Psoas muscle (tissue), 8 donors: ENCODE data around the gene GPR180. TPM values are rescaled to one million over a fixed set of nuclear protein-coding genes. Genes with fewer than 3 reads are reported as not detected.
"Not testable (repeated sequence)": the region's sequence is repeated elsewhere in the genome, so short reads cannot be mapped to it uniquely, and the experiment has no call there.

Experiments
- ATAC-seq, 4 donors: fragments of 200-7000 bp; cut with Tn5 transposase; one replicate each; pipeline ENCODE4 v1.9.1; 2020; ENCODE audit warnings: moderate library complexity in 3 of 4, mild to moderate bottlenecking in 2 of 4
- DNase-seq, 2 donors: peaks; one replicate each; pipeline ENCODE4 v3.0.0-alpha.2; 2020
- H3K27ac ChIP-seq: fragments of 200-600 bp; one replicate; pipeline ENCODE4 v1.8.0; 2022
- H3K27me3 ChIP-seq, 3 donors: fragments of 200-600 bp in 1 of 3; one replicate each; pipeline versions ENCODE4 v1.6.1 to v1.8.0; 2013 to 2022; ENCODE audit warnings: low read length in 2 of 3, mild to moderate bottlenecking in 2 of 3, moderate library complexity in 1 of 3; ENCODE audit not compliant: insufficient read depth in 3 of 3
- H3K36me3 ChIP-seq, 2 donors: fragments of 200-600 bp in 1 of 2; one replicate each; pipeline versions ENCODE4 v1.6.1 to v1.8.0; 2013 to 2022; ENCODE audit warnings: low read depth in 1 of 2, mild to moderate bottlenecking in 1 of 2, moderate library complexity in 1 of 2; ENCODE audit not compliant: insufficient read depth in 1 of 2
- H3K4me1 ChIP-seq: fragments of 200-600 bp; one replicate; pipeline ENCODE4 v1.8.0; 2022
- H3K4me3 ChIP-seq: fragments of 200-600 bp; one replicate; pipeline ENCODE4 v1.8.0; 2022; ENCODE audit warnings: mild to moderate bottlenecking
- H3K9me3 ChIP-seq: fragments of 200-600 bp; one replicate; pipeline ENCODE4 v1.8.0; 2022
- WGBS, 3 donors: extraction: QIAGEN DNeasy Blood & Tissue Kit; methylation state at CpG; one replicate each; pipeline versions ENCODE4 v1.1.6 to v1.1.7; 2013; 5-methylcytosine and 5-hydroxymethylcytosine counted together
- intact Hi-C, 2 donors: fragments of 100-400 bp; cut with DNase I; formaldehyde crosslinking; loops; one replicate each; pipeline versions ENCODE4 v1.11.0 to v1.14.2; 2022
- polyA plus RNA-seq, 3 donors: library from polyadenylated mRNA; stranded (reverse); fragments of 200-250 nt; gene quantifications; one replicate each; pipeline ENCODE4 v1.2.3, GENCODE V29; 2013
- total RNA-seq, 4 donors: library from RNA; stranded (reverse); fragmentation: NEBNext Ultra II Directional in 2 of 4; extraction: Animal tissue kit (Norgen Biotek cat#: 25700) in 2 of 4; gene quantifications; one replicate each; pipeline versions ENCODE4 v1.2.1 to v1.2.4, GENCODE V29; 2021 to 2023
- TF ChIP-seq, protein P1 (sequence below): fragments of 200-600 bp; IDR thresholded peaks from one replicate; pipeline ENCODE4 v1.8.0; 2022; ENCODE audit warnings: antibody characterized with exemption
- donor health status: healthy with polysubstance abuse.
- donor health status: DM: no; HTN: no; CAD: no; lungs with moderate emphysema.
- donor health status: Bipolar disorder and iron deficiency.
- donor health status: healthy.
- donor health status: DM: yes; HTN: yes; CAD: no.
- donor health status: DM: no; HTN: no; CAD: no.
- donor health status: DM: no; HTN: no; CAD: no.
- donor health status: DM: yes; HTN: yes; CAD: no.

Gene GPR180
- total and polyA plus RNA-seq, 7 donors, result 1.6 to 4.2 (median 4.0) TPM

GRCh38 chr13:94632226-94632980 is 30.7 kb downstream of the GPR180 start:
- H3K27me3 ChIP-seq, result no peaks in the 10 kb centered on the region
- ATAC-seq (no peak), DNase-seq (no peak)
- H3K27ac ChIP-seq, result no peak overlapping the region
- no peak overlapping the region for H3K4me3 ChIP-seq
- intact Hi-C loops, result no loop called here
- WGBS, 3 donors, result 96 to 98% (median 97%) methylated on average over 3 of the region's 3 CpGs
- no peaks in the 10 kb centered on the region for H3K4me1 ChIP-seq
- H3K9me3 ChIP-seq, result no peaks in the 10 kb centered on the region
- TF ChIP-seq, protein P1, sequence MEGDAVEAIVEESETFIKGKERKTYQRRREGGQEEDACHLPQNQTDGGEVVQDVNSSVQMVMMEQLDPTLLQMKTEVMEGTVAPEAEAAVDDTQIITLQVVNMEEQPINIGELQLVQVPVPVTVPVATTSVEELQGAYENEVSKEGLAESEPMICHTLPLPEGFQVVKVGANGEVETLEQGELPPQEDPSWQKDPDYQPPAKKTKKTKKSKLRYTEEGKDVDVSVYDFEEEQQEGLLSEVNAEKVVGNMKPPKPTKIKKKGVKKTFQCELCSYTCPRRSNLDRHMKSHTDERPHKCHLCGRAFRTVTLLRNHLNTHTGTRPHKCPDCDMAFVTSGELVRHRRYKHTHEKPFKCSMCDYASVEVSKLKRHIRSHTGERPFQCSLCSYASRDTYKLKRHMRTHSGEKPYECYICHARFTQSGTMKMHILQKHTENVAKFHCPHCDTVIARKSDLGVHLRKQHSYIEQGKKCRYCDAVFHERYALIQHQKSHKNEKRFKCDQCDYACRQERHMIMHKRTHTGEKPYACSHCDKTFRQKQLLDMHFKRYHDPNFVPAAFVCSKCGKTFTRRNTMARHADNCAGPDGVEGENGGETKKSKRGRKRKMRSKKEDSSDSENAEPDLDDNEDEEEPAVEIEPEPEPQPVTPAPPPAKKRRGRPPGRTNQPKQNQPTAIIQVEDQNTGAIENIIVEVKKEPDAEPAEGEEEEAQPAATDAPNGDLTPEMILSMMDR, result no peak
- peaks cover 0 to 13% of the 10 kb centered on the region in 2 donors for H3K36me3 ChIP-seq

GRCh38 chr13:94636096-94636495 is 34.4 kb downstream of the GPR180 start:
- H3K4me3 ChIP-seq, H3K4me1 ChIP-seq, H3K9me3 ChIP-seq, H3K27me3 ChIP-seq, H3K36me3 ChIP-seq, DNase-seq, ATAC-seq, H3K27ac ChIP-seq, intact Hi-C loops: not testable (repeated sequence)
- WGBS, 3 donors, result 81 to 83% (median 82%) methylated on average over 5 of the region's 5 CpGs

GRCh38 chr13:94636942-94637578 is 35.4 kb downstream of the GPR180 start:
- DNase-seq, result no peak
- no peak for ATAC-seq
- H3K36me3 ChIP-seq, result no peaks in the 10 kb centered on the region
- H3K27me3 ChIP-seq, result no peaks in the 10 kb centered on the region
- no peaks in the 10 kb centered on the region for H3K4me1 ChIP-seq
- no peak overlapping the region for H3K27ac ChIP-seq
- 89 to 93% (median 90%) methylated on average over 1 of the region's 1 CpG for WGBS, 3 donors
- H3K4me3 ChIP-seq, result no peak overlapping the region
- intact Hi-C loops, result no loop called here
- TF ChIP-seq, protein P1, result no peak
- no peaks in the 10 kb centered on the region for H3K9me3 ChIP-seq

DNA sequence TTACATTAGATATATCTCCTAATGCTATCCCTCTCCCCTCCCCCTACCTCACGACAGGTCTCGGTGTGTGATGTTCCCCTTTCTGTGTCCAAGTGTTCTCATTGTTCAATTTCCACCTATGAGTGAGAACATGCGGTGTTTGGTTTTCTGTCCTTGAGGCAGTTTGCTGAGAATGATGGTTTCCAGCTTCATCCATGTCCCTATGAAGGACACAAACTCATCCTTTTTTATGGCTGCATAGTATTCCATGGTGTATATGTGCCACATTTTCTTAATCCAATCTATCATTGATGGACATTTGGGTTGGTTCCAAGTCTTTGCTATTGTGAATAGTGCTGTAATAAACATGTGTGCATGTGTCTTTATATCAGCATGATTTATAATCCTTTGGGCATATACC is 36.0 kb downstream of the GPR180 start:
- H3K27me3 ChIP-seq, H3K36me3 ChIP-seq, H3K9me3 ChIP-seq, intact Hi-C loops, H3K27ac ChIP-seq, DNase-seq, H3K4me1 ChIP-seq, ATAC-seq, H3K4me3 ChIP-seq: not testable (repeated sequence)
- WGBS, 3 donors, result 95 to 98% (median 97%) methylated on average over 3 of the region's 3 CpGs

- Histone ChIP-seq H3K27ac (no peak overlapping the region), H3K4me3 (no peak overlapping the region), H3K36me3 (no peaks in the 10 kb centered on the region), H3K27me3 (no peaks in the 10 kb centered on the region), H3K4me1 (no peaks in the 10 kb centered on the region), H3K9me3 (no peaks in the 10 kb centered on the region)
- intact Hi-C loops, result no loop called here
- TF ChIP-seq, protein P1, result no peak
- no peak for DNase-seq
- WGBS, 3 donors, result 71 to 84% (median 83%) methylated on average over 2 of the region's 2 CpGs
- ATAC-seq, result no peak
Observed at GRCh38 chr13:94640721-94641120, 39.1 kb downstream of the GPR180 start.
